Upper lobe of left lung (tissue), 4 donors: Measurements from ENCODE around the gene SZT2.

Experiments
- CTCF ChIP-seq, 6 experiments: fragments of 450-650 bp in 4 of 6; fragments of 200-600 bp in 2 of 6; sonication (generic) in 2 of 6; IDR thresholded peaks; one replicate each; pipeline ENCODE4 v1.5.1; 2016 to 2019; ENCODE audit warnings: antibody characterized with exemption in 6 of 6
- POLR2AphosphoS5 ChIP-seq, 2 donors: sonication (generic); formaldehyde crosslinking; IDR thresholded peaks; one replicate each; pipeline ENCODE4 v1.5.1; 2017; ENCODE audit warnings: antibody characterized with exemption in 2 of 2

- TF ChIP-seq CTCF (IDR thresholded peaks at IDR 0.05) (no peak), POLR2AphosphoS5 (IDR thresholded peaks at IDR 0.05) (no peak)
Observed at GRCh38 chr1:43438006-43438405, 48.3 kb downstream of the SZT2 start.
